ENCODE measurements around the gene SIK3. TPM values are rescaled to one million over a fixed set of nuclear protein-coding genes. Genes with fewer than 3 reads are reported as not detected.
A peak's percentile ranks its signal among the peaks of the same experiment; 100 is the strongest.

Gene SIK3
- total RNA-seq, 2 donors from 2014 or later: 37.2 to 43.5 TPM

GRCh38 chr11:116963813-116964212 is 134.4 kb downstream of the SIK3 start:
- H3K9me3 Mint-ChIP-seq: no peaks in the 10 kb centered on the region
- H3K27ac Mint-ChIP-seq: no peak overlapping the region
- Histone ChIP-seq H3K27ac (ENCODE audit: low read depth, low read length) (no peak overlapping the region), H3K4me1 (ENCODE audit: control insufficient read depth, insufficient read depth, low read length) (peaks cover 3% of the 10 kb centered on the region), H3K9ac (ENCODE audit: extremely low read depth, low read length, poor library complexity, severe bottlenecking) (no peak overlapping the region), H3K36me3 (ENCODE audit: control insufficient read depth, insufficient read depth, low read length) (no peaks in the 10 kb centered on the region), H3K9me3 (ENCODE audit: control insufficient read depth, low read length) (no peaks in the 10 kb centered on the region), H3K4me3 (ENCODE audit: low read length) (no peak overlapping the region), H3K27me3 (ENCODE audit: control insufficient read depth, insufficient read depth, low read length, poor library complexity, severe bottlenecking) (no peaks in the 10 kb centered on the region)
- H3K4me3 Mint-ChIP-seq: no peak overlapping the region
- DNase-seq: no peak
- H3K36me3 Mint-ChIP-seq (ENCODE audit: low read depth): peaks cover 1% of the 10 kb centered on the region
- no peak for TF ChIP-seq CTCF (conservative IDR thresholded peaks at IDR 0.05)
- no peaks in the 10 kb centered on the region for H3K27me3 Mint-ChIP-seq (ENCODE audit: insufficient read depth)
- H3K4me1 Mint-ChIP-seq: peaks cover 23% of the 10 kb centered on the region
- 71 to 77% methylated on average over 2 to 4 of the region's 4 CpGs for WGBS, 2 experiments (ENCODE audit: insufficient coverage in 1 of 2, insufficient read length in 1 of 2)

DNA sequence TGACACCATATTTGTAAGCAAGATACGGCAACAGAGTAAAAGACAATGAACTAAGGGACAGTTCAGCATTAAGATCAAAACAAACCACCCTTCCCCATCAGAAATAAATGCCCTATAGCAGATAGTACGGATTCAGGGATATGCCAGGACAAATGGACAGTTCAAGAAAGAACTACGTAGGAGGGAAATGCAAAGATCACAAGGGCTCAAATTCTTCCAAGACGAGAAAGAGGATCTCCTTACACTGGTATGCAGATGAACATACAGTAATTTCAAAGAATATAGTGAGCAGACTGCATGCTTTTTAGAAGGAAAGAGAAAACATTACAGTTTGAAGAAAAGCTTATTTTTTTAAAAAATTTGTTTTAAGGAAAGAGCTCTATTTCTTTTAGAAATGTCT is 136.1 kb downstream of the SIK3 start:
- Mint-ChIP-seq H3K27ac (no peak overlapping the region), H3K9me3 (no peaks in the 10 kb centered on the region), H3K4me3 (no peak overlapping the region), H3K4me1 (peaks cover 33% of the 10 kb centered on the region), H3K36me3 (ENCODE audit: low read depth) (no peaks in the 10 kb centered on the region), H3K27me3 (ENCODE audit: insufficient read depth) (no peaks in the 10 kb centered on the region)
- Histone ChIP-seq H3K36me3 (ENCODE audit: control insufficient read depth, insufficient read depth, low read length) (no peaks in the 10 kb centered on the region), H3K9me3 (ENCODE audit: control insufficient read depth, low read length) (no peaks in the 10 kb centered on the region), H3K27me3 (ENCODE audit: control insufficient read depth, insufficient read depth, low read length, poor library complexity, severe bottlenecking) (no peaks in the 10 kb centered on the region), H3K27ac (ENCODE audit: low read depth, low read length) (no peak overlapping the region), H3K4me3 (ENCODE audit: low read length) (no peak overlapping the region), H3K4me1 (ENCODE audit: control insufficient read depth, insufficient read depth, low read length) (peaks cover 3% of the 10 kb centered on the region), H3K9ac (ENCODE audit: extremely low read depth, low read length, poor library complexity, severe bottlenecking) (no peak overlapping the region)
- no peak for DNase-seq
- 89% methylated on average over 4 of the region's 4 CpGs; no CpG with 5 or more reads in 1 of the 2 experiments for WGBS, 2 experiments (ENCODE audit: insufficient coverage in 1 of 2, insufficient read length in 1 of 2)
- no peak for TF ChIP-seq CTCF (conservative IDR thresholded peaks at IDR 0.05)

DNA sequence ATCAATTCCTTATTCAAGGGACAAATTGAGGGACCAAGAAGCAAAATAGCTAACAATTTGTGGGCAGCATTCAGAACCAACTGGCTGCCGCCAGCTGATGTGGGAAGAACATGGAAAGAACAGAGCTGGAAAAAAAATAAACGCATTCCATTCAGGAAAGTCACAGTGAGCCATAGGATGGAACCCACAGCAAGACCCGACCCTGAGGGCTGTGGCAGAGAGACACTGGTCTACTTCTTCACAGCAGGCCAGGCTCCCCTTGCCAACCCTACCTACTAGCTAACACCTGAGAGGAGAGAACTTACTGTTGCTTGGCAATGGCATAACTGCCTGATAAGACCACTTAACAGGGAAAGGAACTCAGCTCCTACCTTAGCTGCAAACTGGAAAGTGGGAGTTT is 137.3 kb downstream of the SIK3 start:
- Histone ChIP-seq H3K36me3 (ENCODE audit: control insufficient read depth, insufficient read depth, low read length) (peaks cover 3% of the 10 kb centered on the region), H3K4me3 (ENCODE audit: low read length) (no peak overlapping the region), H3K9me3 (ENCODE audit: control insufficient read depth, low read length) (no peaks in the 10 kb centered on the region), H3K4me1 (ENCODE audit: control insufficient read depth, insufficient read depth, low read length) (peaks cover 7% of the 10 kb centered on the region), H3K27ac (ENCODE audit: low read depth, low read length) (no peak overlapping the region), H3K9ac (ENCODE audit: extremely low read depth, low read length, poor library complexity, severe bottlenecking) (no peak overlapping the region), H3K27me3 (ENCODE audit: control insufficient read depth, insufficient read depth, low read length, poor library complexity, severe bottlenecking) (no peaks in the 10 kb centered on the region)
- Mint-ChIP-seq H3K4me1 (peaks cover 44% of the 10 kb centered on the region), H3K36me3 (ENCODE audit: low read depth) (no peaks in the 10 kb centered on the region), H3K9me3 (no peaks in the 10 kb centered on the region), H3K27me3 (ENCODE audit: insufficient read depth) (no peaks in the 10 kb centered on the region), H3K27ac (peak overlapping the region; percentile 21), H3K4me3 (no peak overlapping the region)
- 74 to 79% methylated on average over 3 of the region's 3 CpGs for WGBS, 2 experiments (ENCODE audit: insufficient coverage in 1 of 2, insufficient read length in 1 of 2)
- peak; percentile 60 for DNase-seq
- no peak for TF ChIP-seq CTCF (conservative IDR thresholded peaks at IDR 0.05)
